HG02623 (cell line): Measurements from ENCODE around the gene PSMB1.
A peak's percentile ranks its signal among the peaks of the same experiment; 100 is the strongest.

Experiments
- ATAC-seq: cut with Tn5 transposase; IDR thresholded peaks from one replicate; pipeline ENCODE4 v1.9.1; 2021; ENCODE audit warnings: moderate library complexity; ENCODE audit not compliant: unreplicated experiment

The PSMB1 gene

DNA sequence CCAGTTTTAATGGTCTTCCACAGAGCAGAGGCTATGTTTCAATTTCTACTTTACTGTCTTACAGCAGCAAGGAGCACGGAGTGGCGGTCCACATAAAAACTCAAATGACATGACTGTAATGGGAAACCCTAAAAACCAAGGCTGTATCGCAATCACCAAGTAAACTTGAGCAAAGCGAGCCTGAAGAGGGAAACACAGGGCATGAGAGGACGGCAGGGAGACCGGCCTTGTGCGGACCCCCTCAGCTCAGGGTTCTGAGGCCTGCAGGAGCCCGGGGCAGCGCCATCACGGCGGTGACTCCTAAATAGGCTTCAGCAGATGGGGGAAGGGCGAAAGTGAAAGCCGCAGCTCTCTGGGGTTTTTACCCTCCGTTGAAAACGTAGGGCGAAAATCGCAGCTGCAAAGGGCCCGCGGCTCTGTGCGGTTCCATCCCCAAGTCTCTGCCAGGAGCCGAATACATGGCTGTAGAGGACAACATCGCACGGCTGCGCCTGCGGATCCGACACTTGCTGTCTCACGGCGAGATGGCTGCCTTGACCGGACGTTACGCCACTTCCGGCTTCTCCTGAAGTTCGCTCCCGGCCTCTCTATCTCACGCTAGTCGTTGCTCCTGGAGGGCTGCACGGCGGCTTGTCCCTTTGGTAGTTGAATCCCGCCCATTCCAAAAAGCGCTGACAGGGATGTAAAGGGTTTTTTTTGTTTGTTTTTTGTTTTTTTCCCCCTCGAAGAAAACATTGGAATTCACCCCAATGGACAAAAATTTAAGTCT is at the start of gene PSMB1:
PSMB1 (minus strand) TSS at position 543 of the 769 bp plus-strand sequence; CDS start at position 478, 65 bp downstream.
- peak; percentile 58 for ATAC-seq

- no peak for ATAC-seq
Observed at GRCh38 chr6:170597278-170597677, 44.2 kb upstream of the PSMB1 start.

DNA sequence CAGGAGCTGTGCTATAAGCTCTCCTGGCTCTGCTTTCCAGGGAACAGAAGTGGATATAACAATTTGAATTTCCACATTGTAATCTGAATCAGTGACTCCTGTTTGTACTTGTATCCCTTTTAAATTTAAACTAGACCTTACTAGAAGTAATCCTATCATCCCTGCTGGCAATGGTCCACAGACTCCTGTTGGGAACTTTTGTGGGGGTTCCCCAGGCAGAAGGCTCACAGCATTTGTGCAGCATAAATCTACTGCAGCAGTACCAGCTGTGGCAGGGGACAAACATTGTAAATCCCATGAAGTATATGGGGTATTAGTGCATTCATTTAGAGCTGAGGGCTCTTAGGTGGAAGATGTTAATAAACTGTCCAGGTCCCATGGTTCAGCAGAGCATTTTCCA is 43.3 kb upstream of the PSMB1 start:
- no peak for ATAC-seq

DNA sequence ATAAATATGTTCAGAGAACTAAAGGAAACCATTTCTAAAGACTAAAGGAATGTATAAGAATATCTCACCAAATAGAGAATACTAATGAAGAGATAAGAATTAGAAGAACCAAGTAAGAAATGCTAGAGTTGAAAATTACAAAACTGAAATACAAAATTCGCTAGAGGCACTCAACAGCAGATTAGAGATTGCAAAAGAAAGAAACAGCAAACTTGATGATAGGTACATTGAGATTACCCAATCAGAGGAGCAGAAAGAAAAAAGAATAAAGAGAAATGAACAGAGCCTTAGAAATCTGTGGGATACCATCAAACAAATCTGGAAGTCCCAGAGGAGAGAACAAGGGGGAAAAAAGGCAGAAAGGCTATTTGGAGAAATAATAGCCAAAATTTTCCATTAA is 37.6 kb upstream of the PSMB1 start:
- no peak for ATAC-seq

- ATAC-seq, result peak; percentile 24
Observed at GRCh38 chr6:170584954-170585498, 31.9 kb upstream of the PSMB1 start.

DNA sequence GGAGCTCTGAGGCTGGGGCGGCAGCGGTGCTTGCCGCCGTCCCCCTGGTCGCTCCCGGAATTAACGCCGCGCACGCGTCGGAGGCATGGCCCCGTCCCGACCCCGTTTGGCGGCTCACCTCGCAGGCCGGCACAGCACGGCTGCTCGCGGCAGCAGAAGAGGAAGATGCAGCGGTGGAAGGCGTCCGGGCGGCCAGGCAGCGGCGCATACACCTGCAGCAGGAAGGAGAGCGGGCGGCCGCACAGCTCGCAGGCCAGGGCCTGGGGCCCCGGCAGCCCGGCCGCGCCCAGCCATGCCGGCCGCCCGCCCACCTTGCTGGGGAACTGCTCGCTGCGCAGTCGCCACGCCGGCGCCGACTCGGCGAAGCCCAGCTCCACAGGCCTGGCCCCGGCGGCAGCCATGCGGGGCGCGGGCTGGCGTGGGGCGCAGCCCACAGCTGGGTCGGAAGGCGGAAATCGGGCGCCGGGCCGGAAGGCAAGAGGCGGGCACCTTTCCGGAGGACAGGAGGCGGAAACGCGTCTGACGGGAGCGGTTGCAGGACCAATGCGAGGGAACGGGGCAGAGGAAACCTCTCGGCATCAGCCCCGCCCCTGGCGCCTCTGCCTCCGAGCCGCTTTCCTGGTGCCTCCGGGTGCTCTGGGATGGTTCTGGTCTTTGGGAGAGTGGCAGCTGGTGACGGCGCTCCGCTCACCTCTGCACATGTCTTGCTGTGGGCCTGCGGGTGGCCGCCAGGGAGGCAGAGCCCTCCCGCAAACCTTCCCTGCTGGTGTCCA is 31.3 kb upstream of the PSMB1 start, which contains the start of gene PDCD2:
PDCD2 (minus strand) TSS at position 457 of the 773 bp plus-strand sequence; CDS start at position 401, 56 bp downstream.
- ATAC-seq, result peak; percentile 98

GRCh38 chr6:170583756-170584180 is 30.7 kb upstream of the PSMB1 start:
- ATAC-seq, result peak; percentile 2

GRCh38 chr6:170578909-170579308 is 25.8 kb upstream of the PSMB1 start:
- ATAC-seq, result no peak

GRCh38 chr6:170575250-170575649 is 22.1 kb upstream of the PSMB1 start:
- ATAC-seq, result no peak

DNA sequence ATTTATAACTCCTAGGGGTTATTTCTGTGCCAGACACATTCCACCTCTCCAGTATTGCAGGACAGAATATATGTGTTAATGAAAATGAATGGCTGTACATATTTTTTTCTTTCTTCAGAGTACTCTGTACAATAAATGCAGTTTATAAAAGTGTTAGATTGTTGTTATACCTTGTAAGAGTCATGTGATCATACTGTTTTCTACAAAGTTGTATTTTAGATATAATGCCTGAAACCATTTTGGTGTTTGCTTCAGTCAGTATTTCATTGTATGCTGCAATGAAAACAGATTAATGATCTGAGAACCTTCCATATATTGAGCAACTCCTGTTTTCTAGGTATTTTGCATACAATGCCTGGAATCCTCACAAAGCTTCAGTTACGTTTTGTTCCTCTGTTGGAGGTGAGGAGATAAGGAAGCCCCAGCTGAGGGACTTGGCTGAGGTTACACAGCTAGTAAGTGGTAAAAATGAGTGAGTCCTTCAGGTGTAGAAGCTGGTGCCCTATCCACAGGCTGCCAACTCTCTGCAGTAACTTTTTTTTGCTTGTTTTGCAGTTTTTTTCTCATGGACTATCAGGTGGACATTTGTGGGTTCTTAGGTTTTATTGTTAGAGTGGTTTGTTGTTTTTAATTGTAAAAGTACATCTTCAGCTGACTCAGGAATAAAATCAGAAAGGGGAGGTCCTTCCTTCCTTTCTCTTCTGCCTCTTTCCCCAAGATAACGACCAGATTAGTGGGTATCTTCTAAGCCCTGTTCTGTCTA is 19.8 kb upstream of the PSMB1 start:
- no peak for ATAC-seq

GRCh38 chr6:170564936-170565530 is 11.9 kb upstream of the PSMB1 start:
- no peak for ATAC-seq

DNA sequence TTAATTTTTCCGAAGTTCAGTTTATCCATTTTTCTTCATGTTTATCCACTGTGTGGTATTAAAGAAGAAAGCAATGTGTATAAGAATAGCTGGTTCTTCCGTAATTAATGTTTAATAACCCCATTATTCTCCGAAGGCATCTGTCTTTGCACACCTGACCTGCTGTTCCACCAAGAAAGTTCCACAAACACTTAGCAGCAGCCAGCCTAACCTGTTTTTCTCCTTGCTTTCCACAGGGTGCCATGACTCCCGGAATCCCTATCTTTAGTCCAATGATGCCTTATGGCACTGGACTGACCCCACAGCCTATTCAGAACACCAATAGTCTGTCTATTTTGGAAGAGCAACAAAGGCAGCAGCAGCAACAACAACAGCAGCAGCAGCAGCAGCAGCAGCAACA is 8.4 kb upstream of the PSMB1 start:
- ATAC-seq, result no peak

- no peak for ATAC-seq
Observed at GRCh38 chr6:170555305-170555704, 2.2 kb upstream of the PSMB1 start.

- no peak for ATAC-seq
Observed at GRCh38 chr6:170554796-170555137, 1.7 kb upstream of the PSMB1 start.

DNA sequence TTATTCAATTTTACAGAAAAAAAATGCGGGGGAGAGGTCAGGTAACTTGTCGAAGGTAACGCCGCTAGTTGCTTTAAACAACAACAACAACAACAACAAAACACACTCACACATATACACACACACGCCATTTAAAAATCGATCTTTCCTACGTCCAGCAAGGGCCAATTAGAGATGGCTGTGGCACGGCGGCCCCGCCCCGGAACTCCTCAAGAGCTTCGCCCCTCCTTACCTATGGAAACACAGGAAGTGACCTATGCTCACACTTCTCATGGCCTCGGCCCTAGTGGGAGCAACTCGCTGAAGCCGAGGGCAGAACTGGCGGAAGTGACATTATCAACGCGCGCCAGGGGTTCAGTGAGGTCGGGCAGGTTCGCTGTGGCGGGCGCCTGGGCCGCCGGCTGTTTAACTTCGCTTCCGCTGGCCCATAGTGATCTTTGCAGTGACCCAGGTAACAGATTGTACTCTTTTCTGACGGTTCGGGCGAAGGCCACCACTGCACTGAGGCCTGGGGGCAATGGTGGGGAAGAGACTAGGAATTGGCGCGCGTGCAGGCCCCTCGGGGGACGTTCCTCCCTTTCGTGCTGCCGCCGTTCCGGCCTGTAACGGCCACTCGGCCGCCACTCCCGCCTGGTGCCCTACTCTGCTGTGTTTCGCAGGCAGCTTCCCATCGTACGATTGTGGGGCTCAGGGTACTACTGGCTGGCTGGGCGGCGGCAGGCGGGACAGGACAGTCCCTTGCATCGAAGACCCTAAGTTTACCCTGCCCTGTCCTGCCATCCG is 1.1 kb upstream of the PSMB1 start, which contains the start of gene TBP:
TBP (plus strand) TSS at position 357 of the 783 bp plus-strand sequence. CDS start 2,661 bp downstream, outside the sequence.
- ATAC-seq, result peak; percentile 94

DNA sequence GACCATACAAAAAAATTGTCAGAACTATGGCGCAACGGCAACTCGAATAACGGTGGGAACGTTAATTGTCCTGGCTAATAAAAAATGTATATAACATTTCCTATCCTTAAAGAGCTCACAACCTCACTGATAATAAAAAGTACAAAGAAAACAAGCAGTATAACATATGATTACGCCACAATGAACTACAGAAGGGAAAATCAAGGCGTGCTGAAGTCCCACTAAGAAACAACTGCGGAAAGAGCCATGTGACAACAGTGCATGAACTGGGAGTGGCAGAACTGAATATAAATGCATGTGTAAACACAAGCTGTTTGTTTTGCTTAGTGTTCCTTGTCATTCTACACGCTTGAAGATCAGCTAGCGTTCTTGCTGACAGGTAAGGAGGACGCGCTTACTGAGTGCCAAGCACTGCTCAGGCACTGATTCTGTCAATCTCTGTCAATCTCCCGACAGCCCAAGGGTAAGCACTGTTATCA is 466 bp upstream of the PSMB1 start:
- ATAC-seq, result peak; percentile 23

- no peak for ATAC-seq
Observed at GRCh38 chr6:170545405-170545804, 7.7 kb downstream of the PSMB1 start.

DNA sequence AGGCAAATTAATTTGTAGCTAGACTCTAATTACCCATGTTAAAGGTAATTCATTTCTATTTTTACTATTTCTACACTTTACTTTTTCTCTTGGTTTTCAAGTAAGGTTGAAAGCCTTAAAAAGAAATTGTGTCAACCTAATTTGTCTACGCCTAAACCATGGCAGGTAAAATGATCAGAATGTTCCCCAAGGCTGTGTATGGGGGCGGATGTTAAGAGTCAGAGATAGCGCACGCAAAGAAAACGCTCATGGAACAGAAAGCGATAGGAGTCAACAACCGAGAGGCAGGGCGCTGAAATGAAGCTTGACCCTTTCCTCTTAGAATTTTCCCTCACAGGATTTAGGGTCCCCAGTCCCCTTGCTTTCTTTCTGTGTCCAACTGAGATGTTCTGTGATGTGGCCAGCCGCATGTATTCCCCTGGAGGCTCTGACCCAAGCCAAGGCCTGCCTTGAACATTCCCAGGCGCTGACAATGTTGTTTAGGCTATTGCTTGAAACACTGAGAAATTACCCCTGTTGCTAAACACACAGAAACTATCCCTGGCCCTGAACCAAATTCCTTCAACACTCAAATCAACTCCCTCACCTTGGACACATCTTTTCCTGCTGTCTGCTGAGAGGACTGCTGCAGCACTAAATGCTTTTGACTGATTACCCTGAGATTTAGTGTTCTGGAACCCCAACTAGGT is 10.9 kb downstream of the PSMB1 start:
- no peak for ATAC-seq

- no peak for ATAC-seq
Observed at GRCh38 chr6:170537329-170537728, 15.8 kb downstream of the PSMB1 start.
